ENCODE results near the gene ASIC2.

The ASIC2 gene

GRCh38 chr17:33287096-33287725 lies 5.9 kb downstream of the ASIC2 start:
- DNase-seq: no peak

DNA sequence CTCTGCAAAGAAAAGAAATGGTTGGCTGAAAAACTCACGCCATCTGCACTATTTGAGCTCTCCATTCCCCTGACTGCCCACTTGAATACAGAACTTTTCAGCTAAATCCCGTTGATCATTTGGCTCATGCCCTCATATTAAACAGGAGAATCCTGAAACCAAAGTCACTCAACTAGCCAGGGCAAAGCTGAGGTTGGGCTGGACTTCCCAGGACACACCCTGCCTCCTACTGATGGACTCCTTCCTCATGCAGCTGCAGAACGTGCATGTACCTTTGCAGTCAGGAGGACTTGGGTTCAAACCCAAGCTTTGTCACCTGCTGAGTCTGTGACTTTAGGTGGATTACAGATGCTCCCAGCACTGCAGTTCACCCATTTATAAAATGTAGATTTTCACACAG lies 7.7 kb downstream of the ASIC2 start:
- DNase-seq: no peak

- no peak for DNase-seq
Measured at GRCh38 chr17:33284022-33284421, 9.1 kb downstream of the ASIC2 start.

- DNase-seq: no peak
Measured at GRCh38 chr17:33280162-33280943, 12.7 kb downstream of the ASIC2 start.

- no peak for DNase-seq
Measured at GRCh38 chr17:33277436-33278100, 15.5 kb downstream of the ASIC2 start.

GRCh38 chr17:33273743-33274410 lies 19.2 kb downstream of the ASIC2 start:
- no peak for DNase-seq

DNA sequence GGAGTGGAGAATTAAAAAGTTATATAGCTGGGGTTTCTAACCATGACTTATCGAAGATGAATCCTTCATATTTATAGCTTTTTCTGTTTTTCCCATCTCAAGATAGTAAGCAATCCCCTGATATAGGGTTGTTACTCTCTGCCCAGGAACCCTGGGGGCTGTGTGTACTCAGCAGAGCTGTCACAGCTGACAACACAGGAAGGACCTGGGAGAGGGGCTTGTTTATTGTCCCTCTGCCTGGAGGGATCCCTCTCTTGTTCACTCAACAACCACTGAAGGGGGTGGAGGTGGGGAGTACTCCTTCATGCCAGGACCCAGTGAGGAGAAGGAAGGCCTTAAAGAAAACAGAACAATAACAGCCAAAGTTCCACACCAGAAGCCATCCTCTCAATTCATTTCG lies 19.8 kb downstream of the ASIC2 start:
- no peak for DNase-seq

- DNase-seq: no peak
Measured at GRCh38 chr17:33272438-33272837, 20.7 kb downstream of the ASIC2 start.

GRCh38 chr17:33269337-33270060 lies 23.6 kb downstream of the ASIC2 start:
- no peak for DNase-seq

DNA sequence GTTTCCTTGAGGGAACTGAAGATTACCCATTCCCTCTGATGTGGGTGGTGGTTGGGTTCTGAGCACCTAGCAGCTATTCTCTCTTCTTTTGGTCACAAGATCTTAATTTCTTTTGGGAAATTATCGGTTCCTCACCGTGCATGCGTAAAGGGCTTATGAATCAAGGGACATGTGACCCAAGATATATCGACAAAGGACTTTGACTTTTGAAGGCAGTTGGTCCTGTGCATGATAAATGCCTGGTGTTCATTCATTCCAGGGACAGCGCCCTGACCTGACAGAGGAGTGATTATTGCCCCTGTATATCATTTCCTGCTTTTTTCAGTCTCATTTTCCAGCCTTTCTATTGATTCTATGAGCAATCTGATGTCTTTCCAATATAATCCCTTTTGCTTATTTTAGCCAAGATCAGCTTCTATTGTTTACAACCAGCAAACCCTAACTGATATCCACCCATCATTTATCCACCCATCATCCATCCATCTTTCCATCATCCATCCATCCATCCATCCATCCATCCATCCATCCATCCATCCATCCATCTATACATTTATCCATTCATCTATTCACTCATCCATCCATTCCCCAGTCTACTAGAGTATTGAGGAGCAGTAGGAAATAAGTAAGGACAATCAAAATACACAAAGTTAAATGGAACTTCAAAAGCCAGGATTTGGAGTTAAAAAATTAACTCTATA lies 25.1 kb downstream of the ASIC2 start:
- no peak for DNase-seq

DNA sequence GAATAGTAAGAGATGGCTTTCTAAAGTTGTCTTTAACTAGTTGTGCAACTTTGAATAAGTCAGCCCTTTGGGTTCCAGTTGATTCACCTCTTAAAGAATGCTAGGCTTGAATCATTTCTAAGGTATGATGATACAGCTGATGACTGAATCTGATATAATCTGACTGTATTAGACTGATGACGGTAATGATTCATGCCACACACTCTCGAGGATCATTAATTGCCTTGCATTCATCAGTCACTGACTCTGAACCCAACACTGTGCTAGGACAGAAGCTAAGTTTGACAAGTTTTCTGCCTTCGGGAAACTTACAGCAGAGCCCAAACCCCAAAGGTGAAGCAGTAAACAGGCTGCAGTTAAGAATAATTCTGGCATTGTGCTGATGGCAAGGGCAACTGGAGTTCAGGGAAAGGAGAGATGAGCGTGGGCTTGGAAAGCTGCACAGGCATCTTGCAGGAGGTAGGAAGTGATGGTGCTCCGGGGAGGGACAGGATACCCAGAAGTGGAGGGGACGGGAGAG lies 25.8 kb downstream of the ASIC2 start:
- no peak for DNase-seq

- DNase-seq: no peak
Measured at GRCh38 chr17:33266611-33267010, 26.5 kb downstream of the ASIC2 start.

GRCh38 chr17:33266116-33266515 lies 27.0 kb downstream of the ASIC2 start:
- no peak for DNase-seq

DNA sequence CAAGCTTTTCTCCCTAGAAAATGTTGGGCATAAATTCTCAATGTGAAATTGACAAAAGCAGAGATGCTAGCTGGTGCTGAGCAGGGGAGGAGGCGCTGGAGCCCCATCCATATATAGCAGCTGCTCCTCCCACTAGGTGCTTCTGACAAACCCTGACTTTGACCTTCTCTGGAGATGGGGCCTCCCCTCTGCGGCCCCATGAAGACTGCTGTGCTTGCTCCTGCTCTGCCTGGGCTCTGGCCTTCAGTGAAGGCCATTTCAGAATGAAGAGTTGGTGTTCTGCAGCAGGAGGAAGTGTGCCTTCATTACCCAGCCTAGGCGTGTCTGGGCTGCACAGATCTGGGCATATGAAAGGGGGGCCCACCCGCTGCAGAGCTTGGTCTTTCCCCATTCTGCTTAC lies 29.7 kb downstream of the ASIC2 start:
- DNase-seq: no peak

DNA sequence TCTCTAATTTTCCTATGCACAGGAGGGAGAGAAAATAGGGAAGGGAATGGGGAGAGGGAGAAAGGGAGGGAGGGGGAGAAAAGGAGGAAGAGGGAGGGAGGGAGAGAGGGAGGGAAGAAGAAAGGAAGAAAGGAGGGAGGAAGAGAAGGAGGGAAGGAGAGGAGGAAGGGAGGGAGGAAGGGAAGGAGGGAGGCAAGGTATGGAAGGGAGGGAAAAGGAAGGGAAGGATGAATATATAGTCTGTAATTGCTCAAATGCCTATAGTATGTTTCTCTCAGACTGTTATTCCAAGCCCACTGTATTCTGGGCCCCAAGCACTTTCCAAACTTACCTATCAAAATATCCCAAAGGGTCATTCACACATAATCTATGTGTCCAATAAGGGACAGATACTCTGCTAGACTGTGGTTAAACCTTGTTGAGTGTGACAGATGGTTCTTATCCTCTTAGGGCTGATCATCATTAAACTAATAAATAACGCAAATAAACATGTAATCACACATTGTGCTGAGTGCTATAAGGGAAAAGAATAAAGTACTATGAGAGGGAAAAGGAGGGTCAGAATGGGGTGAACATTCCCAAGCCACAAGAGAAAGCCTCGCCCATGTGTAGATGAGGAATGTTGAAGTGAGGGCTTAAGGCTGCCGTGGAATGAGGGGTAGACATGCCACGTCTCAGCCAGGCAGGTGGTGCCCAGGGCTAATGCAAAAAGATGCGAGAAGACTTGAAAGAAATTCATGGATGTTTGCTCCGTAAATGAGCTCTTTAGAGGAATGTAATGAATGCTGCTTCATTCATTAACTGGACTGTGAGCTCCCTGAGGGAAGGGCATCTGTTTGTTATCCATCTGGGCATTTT lies 30.6 kb downstream of the ASIC2 start:
- DNase-seq: no peak

DNA sequence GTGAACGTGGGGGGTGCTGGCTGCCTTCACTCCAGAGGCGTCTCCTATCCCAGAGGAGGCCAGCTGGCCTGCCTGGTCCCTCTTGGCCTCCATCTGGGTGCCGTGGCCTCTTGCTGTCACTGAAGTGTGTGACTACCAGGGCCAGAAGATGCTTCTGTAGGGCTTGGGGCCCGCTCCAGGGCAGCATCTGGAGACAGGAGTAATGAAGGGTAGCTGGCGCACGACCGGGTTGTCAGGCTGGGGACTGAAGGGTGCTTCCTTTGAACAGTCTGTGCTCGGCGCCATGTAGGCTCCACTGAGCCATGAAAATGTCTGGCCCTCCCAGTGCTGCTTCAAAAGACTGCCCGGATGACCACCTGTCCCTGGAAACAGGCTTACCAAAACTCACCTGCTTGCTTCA lies 31.3 kb downstream of the ASIC2 start:
- no peak for DNase-seq

GRCh38 chr17:33260638-33261037 lies 32.5 kb downstream of the ASIC2 start:
- no peak for DNase-seq

GRCh38 chr17:33258296-33258695 lies 34.8 kb downstream of the ASIC2 start:
- no peak for DNase-seq

GRCh38 chr17:33245183-33245582 lies 47.9 kb downstream of the ASIC2 start:
- no peak for DNase-seq

- DNase-seq: no peak
Measured at GRCh38 chr17:33243732-33244131, 49.4 kb downstream of the ASIC2 start.
